Raji (cell line): ENCODE data around the gene SMC1A.
A peak's percentile ranks its signal among the peaks of the same experiment; 100 is the strongest.

Experiments used
- POLR2A ChIP-seq: IDR thresholded peaks from 2 replicates; pipeline ENCODE4 v1.6.1; 2011; ENCODE audit warnings: low read depth, low read length, control low read depth; ENCODE audit not compliant: insufficient read depth

The SMC1A gene

GRCh38 chrX:53435997-53436396 lies 13.5 kb upstream of the SMC1A start:
- no peak for TF ChIP-seq POLR2A

- peak; percentile 77 for TF ChIP-seq POLR2A
Measured at GRCh38 chrX:53433651-53434639, 11.5 kb upstream of the SMC1A start, which contains the start of gene HSD17B10. TSS of gene HSD17B10 (minus strand) at chrX:53434370. CDS start at chrX:53434345, 25 bp downstream.

- TF ChIP-seq POLR2A = no peak
Measured at GRCh38 chrX:53430231-53430630, 7.8 kb upstream of the SMC1A start.

GRCh38 chrX:53429755-53430154 lies 7.3 kb upstream of the SMC1A start:
- no peak for TF ChIP-seq POLR2A

- TF ChIP-seq POLR2A = no peak
Measured at GRCh38 chrX:53422861-53423306, 430 bp upstream of the SMC1A start, which contains the start of gene RIBC1. TSS of gene RIBC1 (plus strand) at chrX:53422873. CDS start at chrX:53426277, 3,404 bp downstream.

GRCh38 chrX:53421772-53422085 lies 725 bp downstream of the SMC1A start:
- TF ChIP-seq POLR2A = no peak

- no peak for TF ChIP-seq POLR2A
Measured at GRCh38 chrX:53421125-53421524, 1.3 kb downstream of the SMC1A start.

GRCh38 chrX:53412446-53412845 lies 10.0 kb downstream of the SMC1A start:
- TF ChIP-seq POLR2A = no peak

- TF ChIP-seq POLR2A = no peak
Measured at GRCh38 chrX:53403535-53403934, 18.9 kb downstream of the SMC1A start.

GRCh38 chrX:53398216-53398615 lies 24.2 kb downstream of the SMC1A start:
- no peak for TF ChIP-seq POLR2A

GRCh38 chrX:53395605-53396298 lies 26.7 kb downstream of the SMC1A start:
- no peak for TF ChIP-seq POLR2A

- no peak for TF ChIP-seq POLR2A
Measured at GRCh38 chrX:53383376-53384076, 38.9 kb downstream of the SMC1A start.

- no peak for TF ChIP-seq POLR2A
Measured at GRCh38 chrX:53379747-53380146, 42.7 kb downstream of the SMC1A start.

GRCh38 chrX:53379008-53379710 lies 43.3 kb downstream of the SMC1A start:
- no peak for TF ChIP-seq POLR2A

- no peak for TF ChIP-seq POLR2A
Measured at GRCh38 chrX:53377464-53377863, 45.0 kb downstream of the SMC1A start.
